ENCODE data around the gene PLEKHG1.
A peak's percentile ranks its signal among the peaks of the same experiment; 100 is the strongest.

PLEKHG1 gene

GRCh38 chr6:150622476-150622875 lies 22.8 kb downstream of the PLEKHG1 start:
- no peak for DNase-seq

GRCh38 chr6:150622941-150623874 lies 23.5 kb downstream of the PLEKHG1 start:
- DNase-seq = peak; percentile 96

- no peak for DNase-seq
These were observed 24.5 kb downstream of the PLEKHG1 start for GRCh38 chr6:150624191-150624590.

- no peak for DNase-seq
These were observed 26.2 kb downstream of the PLEKHG1 start for GRCh38 chr6:150625927-150626326.

- DNase-seq = no peak
These were observed 27.5 kb downstream of the PLEKHG1 start for GRCh38 chr6:150627154-150627553.

GRCh38 chr6:150627585-150628025 lies 27.9 kb downstream of the PLEKHG1 start:
- DNase-seq = no peak

- DNase-seq = no peak
These were observed 29.2 kb downstream of the PLEKHG1 start for GRCh38 chr6:150628908-150629307.

GRCh38 chr6:150631283-150631983 lies 31.7 kb downstream of the PLEKHG1 start:
- no peak for DNase-seq

- DNase-seq = no peak
These were observed 32.4 kb downstream of the PLEKHG1 start for GRCh38 chr6:150631984-150632642.

GRCh38 chr6:150632785-150633485 lies 33.2 kb downstream of the PLEKHG1 start:
- DNase-seq = no peak

- DNase-seq = no peak
These were observed 33.8 kb downstream of the PLEKHG1 start for GRCh38 chr6:150633486-150633834.

- no peak for DNase-seq
These were observed 34.7 kb downstream of the PLEKHG1 start for GRCh38 chr6:150634176-150634963.

- no peak for DNase-seq
These were observed 35.2 kb downstream of the PLEKHG1 start for GRCh38 chr6:150634964-150635292.

GRCh38 chr6:150635906-150636514 lies 36.3 kb downstream of the PLEKHG1 start:
- no peak for DNase-seq

GRCh38 chr6:150636808-150637207 lies 37.1 kb downstream of the PLEKHG1 start:
- no peak for DNase-seq

- no peak for DNase-seq
These were observed 37.6 kb downstream of the PLEKHG1 start for GRCh38 chr6:150637266-150637665.

- DNase-seq = no peak
These were observed 38.6 kb downstream of the PLEKHG1 start for GRCh38 chr6:150638267-150638666.

- DNase-seq = no peak
These were observed 39.1 kb downstream of the PLEKHG1 start for GRCh38 chr6:150638765-150639164.

- no peak for DNase-seq
These were observed 40.2 kb downstream of the PLEKHG1 start for GRCh38 chr6:150639823-150640331.

GRCh38 chr6:150640556-150641209 lies 41.0 kb downstream of the PLEKHG1 start:
- no peak for DNase-seq

All from NCI-H510A treated with DMSO at 0.1 percent for 48 hours (cell line).